Duodenal mucosa (tissue), 2 donors: ENCODE data around the gene STS.
A peak's percentile ranks its signal among the peaks of the same experiment; 100 is the strongest.

Source experiments
- H3K27ac ChIP-seq: one replicate; pipeline ENCODE4 v1.7.0; 2013; ENCODE audit warnings: low read depth, low read length
- H3K27me3 ChIP-seq, 2 donors: one replicate each; pipeline ENCODE4 v1.7.0; 2013; ENCODE audit warnings: low read length in 2 of 2, control low read depth in 1 of 2; ENCODE audit not compliant: insufficient read depth in 2 of 2, control insufficient read depth in 1 of 2
- H3K36me3 ChIP-seq, 2 donors: one replicate each; pipeline ENCODE4 v1.7.0; 2013; ENCODE audit warnings: low read length in 2 of 2, control low read depth in 1 of 2; ENCODE audit not compliant: insufficient read depth in 2 of 2, control insufficient read depth in 1 of 2
- H3K4me1 ChIP-seq, 2 donors: one replicate each; pipeline ENCODE4 v1.7.0; 2013; ENCODE audit warnings: low read length in 2 of 2, control low read depth in 1 of 2; ENCODE audit not compliant: insufficient read depth in 2 of 2, control insufficient read depth in 1 of 2
- H3K4me3 ChIP-seq, 2 donors: one replicate each; pipeline ENCODE4 v1.7.0; 2013; ENCODE audit warnings: low read length in 2 of 2, low read depth in 1 of 2
- H3K9ac ChIP-seq, 2 donors: one replicate each; pipeline ENCODE4 v1.7.0; 2013; ENCODE audit warnings: low read length in 2 of 2, low read depth in 1 of 2
- H3K9me3 ChIP-seq, 2 donors: one replicate each; pipeline ENCODE4 v1.7.0; 2013; ENCODE audit warnings: low read length in 2 of 2, control low read depth in 1 of 2; ENCODE audit not compliant: control insufficient read depth in 1 of 2

The STS gene

GRCh38 chrX:7134981-7135380, 12.5 kb upstream of the STS start:
- Histone ChIP-seq H3K27ac (no peak overlapping the region), H3K4me1 (peaks cover 3 to 21% of the 10 kb centered on the region in 2 donors), H3K36me3 (no peaks in the 10 kb centered on the region), H3K9ac (no peak overlapping the region), H3K27me3 (no peaks in the 10 kb centered on the region), H3K4me3 (no peak overlapping the region), H3K9me3 (no peaks in the 10 kb centered on the region)

GRCh38 chrX:7139202-7140081, 8.1 kb upstream of the STS start:
- H3K9me3 ChIP-seq = no peaks in the 10 kb centered on the region
- H3K4me3 ChIP-seq = no peak overlapping the region
- H3K9ac ChIP-seq = no peak overlapping the region
- H3K27me3 ChIP-seq = no peaks in the 10 kb centered on the region
- H3K4me1 ChIP-seq = no peaks in the 10 kb centered on the region
- no peak overlapping the region for H3K27ac ChIP-seq
- H3K36me3 ChIP-seq = no peaks in the 10 kb centered on the region

- no peaks in the 10 kb centered on the region for H3K36me3 ChIP-seq
- no peaks in the 10 kb centered on the region for H3K9me3 ChIP-seq
- H3K4me1 ChIP-seq = peaks cover 0 to 3% of the 10 kb centered on the region in 2 donors
- no peaks in the 10 kb centered on the region for H3K27me3 ChIP-seq
- H3K4me3 ChIP-seq = no peak overlapping the region
- H3K27ac ChIP-seq = no peak overlapping the region
- H3K9ac ChIP-seq = no peak overlapping the region
Observed at GRCh38 chrX:7143076-7143475, 4.4 kb upstream of the STS start.

GRCh38 chrX:7143941-7144525, 3.5 kb upstream of the STS start:
- Histone ChIP-seq H3K9me3 (no peaks in the 10 kb centered on the region), H3K9ac (no peak overlapping the region), H3K36me3 (no peaks in the 10 kb centered on the region), H3K4me3 (no peak overlapping the region), H3K4me1 (peaks cover 0 to 3% of the 10 kb centered on the region in 2 donors), H3K27ac (no peak overlapping the region), H3K27me3 (no peaks in the 10 kb centered on the region)

GRCh38 chrX:7145454-7145853, 2.1 kb upstream of the STS start:
- H3K27ac ChIP-seq = no peak overlapping the region
- no peaks in the 10 kb centered on the region for H3K27me3 ChIP-seq
- H3K4me1 ChIP-seq = peaks cover 0 to 3% of the 10 kb centered on the region in 2 donors
- no peaks in the 10 kb centered on the region for H3K36me3 ChIP-seq
- H3K9me3 ChIP-seq = no peaks in the 10 kb centered on the region
- H3K9ac ChIP-seq = no peak overlapping the region
- no peak overlapping the region for H3K4me3 ChIP-seq

- H3K4me1 ChIP-seq = peaks cover 0 to 3% of the 10 kb centered on the region in 2 donors
- no peak overlapping the region for H3K9ac ChIP-seq
- no peak overlapping the region for H3K27ac ChIP-seq
- no peaks in the 10 kb centered on the region for H3K9me3 ChIP-seq
- H3K4me3 ChIP-seq = no peak overlapping the region
- H3K27me3 ChIP-seq = no peaks in the 10 kb centered on the region
- no peaks in the 10 kb centered on the region for H3K36me3 ChIP-seq
Observed at GRCh38 chrX:7146020-7146702, 1.4 kb upstream of the STS start.

GRCh38 chrX:7146703-7147412, 654 bp upstream of the STS start:
- no peaks in the 10 kb centered on the region for H3K36me3 ChIP-seq
- peak overlapping the region; percentile 51 for H3K27ac ChIP-seq
- no peaks in the 10 kb centered on the region for H3K27me3 ChIP-seq
- no peaks in the 10 kb centered on the region for H3K9me3 ChIP-seq
- peaks cover 0 to 3% of the 10 kb centered on the region in 2 donors for H3K4me1 ChIP-seq
- H3K9ac ChIP-seq = no peak overlapping the region
- H3K4me3 ChIP-seq = peak overlapping the region; percentile 71 to 91

- no peaks in the 10 kb centered on the region for H3K9me3 ChIP-seq
- H3K9ac ChIP-seq = peak within 1 kb of the TSS; percentile 51 to 77
Observed at GRCh38 chrX:7147978-7148854, 704 bp downstream of the STS start, which contains the start of gene PUDP. PUDP (minus strand) TSS chrX:7148153; CDS start chrX:7148113, 40 bp downstream.

GRCh38 chrX:7149411-7149810, 1.9 kb downstream of the STS start:
- H3K27me3 ChIP-seq = no peaks in the 10 kb centered on the region

More at GRCh38 chrX:7147978-7148854, 704 bp downstream of the STS start, which contains the start of gene PUDP:
- H3K27ac ChIP-seq = peak within 1 kb of the TSS; percentile 90
- H3K4me1 ChIP-seq = peaks cover 0 to 3% of the 10 kb centered on the region in 2 donors
- H3K27me3 ChIP-seq = no peaks in the 10 kb centered on the region
- H3K4me3 ChIP-seq = peak within 1 kb of the TSS; percentile 91 to 92
- H3K36me3 ChIP-seq = no peaks in the 10 kb centered on the region

More at GRCh38 chrX:7149411-7149810, 1.9 kb downstream of the STS start:
- Histone ChIP-seq H3K4me3 (no peak overlapping the region), H3K9ac (no peak overlapping the region), H3K4me1 (peaks cover 0 to 3% of the 10 kb centered on the region in 2 donors), H3K9me3 (no peaks in the 10 kb centered on the region), H3K36me3 (no peaks in the 10 kb centered on the region), H3K27ac (no peak overlapping the region)
